B cell (primary cell): ENCODE measurements around the gene HASPIN.

Experiments used
- EZH2 ChIP-seq: IDR thresholded peaks from 2 replicates; pipeline ENCODE4 v1.6.1; 2012; ENCODE audit warnings: borderline replicate concordance, low read depth, mild to moderate bottlenecking, moderate library complexity, low read length; ENCODE audit not compliant: insufficient read depth, poor library complexity, severe bottlenecking
- TF ChIP-seq, protein P1 (sequence below): fragments of 200-600 bp; IDR thresholded peaks from one replicate; pipeline ENCODE4 v1.8.0; 2022; ENCODE audit warnings: antibody characterized with exemption, mild to moderate bottlenecking

GRCh38 chr17:3773511-3773910, 49.8 kb downstream of the HASPIN start:
- TF ChIP-seq, protein P1, sequence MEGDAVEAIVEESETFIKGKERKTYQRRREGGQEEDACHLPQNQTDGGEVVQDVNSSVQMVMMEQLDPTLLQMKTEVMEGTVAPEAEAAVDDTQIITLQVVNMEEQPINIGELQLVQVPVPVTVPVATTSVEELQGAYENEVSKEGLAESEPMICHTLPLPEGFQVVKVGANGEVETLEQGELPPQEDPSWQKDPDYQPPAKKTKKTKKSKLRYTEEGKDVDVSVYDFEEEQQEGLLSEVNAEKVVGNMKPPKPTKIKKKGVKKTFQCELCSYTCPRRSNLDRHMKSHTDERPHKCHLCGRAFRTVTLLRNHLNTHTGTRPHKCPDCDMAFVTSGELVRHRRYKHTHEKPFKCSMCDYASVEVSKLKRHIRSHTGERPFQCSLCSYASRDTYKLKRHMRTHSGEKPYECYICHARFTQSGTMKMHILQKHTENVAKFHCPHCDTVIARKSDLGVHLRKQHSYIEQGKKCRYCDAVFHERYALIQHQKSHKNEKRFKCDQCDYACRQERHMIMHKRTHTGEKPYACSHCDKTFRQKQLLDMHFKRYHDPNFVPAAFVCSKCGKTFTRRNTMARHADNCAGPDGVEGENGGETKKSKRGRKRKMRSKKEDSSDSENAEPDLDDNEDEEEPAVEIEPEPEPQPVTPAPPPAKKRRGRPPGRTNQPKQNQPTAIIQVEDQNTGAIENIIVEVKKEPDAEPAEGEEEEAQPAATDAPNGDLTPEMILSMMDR, result no peak
- TF ChIP-seq EZH2, result no peak
